Activated CD4-positive, CD25-positive, alpha-beta regulatory T cell treated with anti-CD3 and anti-CD28 coated beads, Interleukin-2, amount 50 U/mL, for 72 hours (primary cell): Measurements from ENCODE around the gene ARPC2.
"Not testable (repeated sequence)": the region's sequence is repeated elsewhere in the genome, so short reads cannot be mapped to it uniquely, and the experiment has no call there.

ENCODE experiments used
- DNase-seq: peaks from one replicate; pipeline ENCODE4 v3.0.0; 2021

The ARPC2 gene

GRCh38 chr2:218216674-218217359, at the start of gene ARPC2:
Gene ARPC2, plus strand, starts transcription at chr2:218217189. Its CDS starts 282 bp downstream, at chr2:218217471.
- DNase-seq = peak; percentile 97

- no peak for DNase-seq
Measured at GRCh38 chr2:218168016-218168415, 49.0 kb upstream of the ARPC2 start.

- DNase-seq = peak; percentile 64
Measured at GRCh38 chr2:218168635-218169462, 48.1 kb upstream of the ARPC2 start.

- no peak for DNase-seq
Measured at GRCh38 chr2:218169757-218170546, 47.0 kb upstream of the ARPC2 start.

DNA sequence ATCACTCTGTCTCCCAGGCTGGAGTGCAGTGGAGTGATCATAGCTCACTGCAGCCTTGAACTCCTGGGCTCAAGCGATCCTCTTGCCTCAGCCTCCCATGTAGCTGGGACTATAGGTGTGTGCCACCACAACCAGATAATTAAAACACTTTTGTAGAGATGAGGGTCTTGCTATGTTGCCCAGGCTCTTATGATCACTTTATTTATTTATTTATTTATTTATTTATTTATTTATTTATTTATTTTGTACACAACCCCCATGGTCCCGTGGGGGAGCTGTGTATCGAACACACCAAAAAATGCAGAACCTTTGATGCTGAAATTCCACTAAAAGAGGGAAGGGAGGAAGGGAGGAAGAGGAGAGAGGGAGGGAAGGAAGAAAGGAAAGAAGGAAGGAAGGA, 45.2 kb upstream of the ARPC2 start:
- DNase-seq = not testable (repeated sequence)

DNA sequence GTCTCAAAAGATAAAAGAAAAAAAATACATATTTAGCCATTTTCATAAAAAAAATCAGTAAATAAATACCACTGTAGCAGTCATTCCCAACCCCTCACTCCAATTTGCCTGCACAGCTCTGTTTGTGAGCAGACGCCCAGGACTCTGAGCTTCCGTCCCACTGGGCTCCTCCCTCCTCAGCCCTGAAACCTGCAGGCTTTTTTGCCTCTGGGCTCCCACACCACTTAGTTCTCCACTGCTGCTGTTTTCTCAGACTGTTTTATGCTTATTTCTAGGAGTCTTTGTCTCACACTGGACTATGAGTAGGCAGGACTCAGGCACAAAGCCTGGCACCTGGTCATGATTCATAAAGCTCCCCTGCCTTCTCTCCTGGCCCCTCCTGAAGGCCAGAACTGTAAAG, 44.1 kb upstream of the ARPC2 start:
- no peak for DNase-seq

GRCh38 chr2:218179782-218180181, 37.2 kb upstream of the ARPC2 start:
- DNase-seq = no peak

DNA sequence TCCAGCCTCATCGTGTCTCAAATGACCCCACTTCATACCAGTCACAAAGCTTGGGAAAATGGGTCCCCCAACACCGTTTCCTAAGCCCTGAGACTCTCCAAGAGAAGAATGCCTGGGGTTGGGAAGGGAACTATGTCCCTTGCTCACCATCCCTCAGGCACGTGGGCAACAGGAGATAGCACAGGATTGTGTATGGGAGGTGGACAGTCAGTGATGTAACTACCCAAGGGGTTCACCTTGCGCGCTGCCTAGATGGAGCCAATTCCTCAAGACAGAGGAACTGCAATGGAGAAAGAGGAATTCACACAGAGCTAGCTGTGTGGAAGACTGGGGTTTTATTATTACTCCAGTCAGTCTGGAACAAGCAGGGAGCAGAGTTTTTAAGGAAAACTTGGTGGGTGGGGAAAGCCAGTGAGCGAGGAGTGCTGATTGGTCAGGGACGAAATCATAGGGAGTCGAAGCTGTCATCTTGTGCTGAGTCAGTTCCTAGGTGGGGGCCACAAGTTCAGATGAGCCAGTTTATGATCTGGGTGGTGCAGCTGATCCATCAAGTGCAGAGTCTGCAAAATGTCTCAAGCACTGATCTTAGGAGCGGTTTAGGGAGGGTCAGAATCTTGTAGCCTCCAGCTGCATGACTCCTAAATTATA, 36.4 kb upstream of the ARPC2 start:
- DNase-seq = no peak

DNA sequence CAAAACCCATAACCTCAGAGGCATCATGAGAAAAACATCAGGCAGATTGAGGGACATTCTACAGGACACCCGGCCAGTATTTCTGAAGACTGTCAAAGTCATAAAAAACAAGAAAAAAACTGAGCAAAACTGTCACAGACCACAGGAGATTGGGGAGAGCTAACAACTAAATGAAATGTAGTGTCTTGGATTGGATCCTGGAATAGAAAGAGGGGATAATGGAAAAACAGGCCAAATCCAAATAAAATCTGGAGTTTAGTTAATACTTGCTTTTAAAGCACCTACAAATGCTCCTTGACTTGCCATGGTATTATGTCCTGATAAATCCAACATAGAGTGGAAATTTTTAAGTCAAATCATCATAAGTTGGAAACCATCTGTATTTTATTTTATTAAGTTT, 32.7 kb upstream of the ARPC2 start:
- no peak for DNase-seq

GRCh38 chr2:218186355-218186766, 30.6 kb upstream of the ARPC2 start:
- peak; percentile 60 for DNase-seq

DNA sequence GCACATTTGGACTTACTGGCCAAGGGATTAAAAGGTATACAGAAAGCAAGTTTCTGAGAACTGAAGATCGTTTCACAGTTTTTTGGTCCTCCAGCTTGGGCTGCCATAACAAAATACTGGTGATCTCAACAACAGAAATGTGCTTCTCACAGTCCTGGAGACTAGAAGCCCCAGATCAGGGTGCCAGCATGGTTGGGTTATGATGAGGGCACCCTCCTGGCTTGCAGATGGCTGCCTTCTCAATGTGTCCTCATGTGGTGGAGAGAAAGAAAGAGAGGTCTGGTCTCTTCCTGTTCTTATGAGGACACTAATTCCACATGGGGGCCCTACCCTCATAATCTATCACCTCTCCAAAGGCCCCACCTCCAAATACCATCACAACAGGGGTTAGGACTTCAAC, 30.1 kb upstream of the ARPC2 start:
- no peak for DNase-seq

- no peak for DNase-seq
Measured at GRCh38 chr2:218187296-218188015, 29.5 kb upstream of the ARPC2 start.

GRCh38 chr2:218188528-218188927, 28.5 kb upstream of the ARPC2 start:
- no peak for DNase-seq

DNA sequence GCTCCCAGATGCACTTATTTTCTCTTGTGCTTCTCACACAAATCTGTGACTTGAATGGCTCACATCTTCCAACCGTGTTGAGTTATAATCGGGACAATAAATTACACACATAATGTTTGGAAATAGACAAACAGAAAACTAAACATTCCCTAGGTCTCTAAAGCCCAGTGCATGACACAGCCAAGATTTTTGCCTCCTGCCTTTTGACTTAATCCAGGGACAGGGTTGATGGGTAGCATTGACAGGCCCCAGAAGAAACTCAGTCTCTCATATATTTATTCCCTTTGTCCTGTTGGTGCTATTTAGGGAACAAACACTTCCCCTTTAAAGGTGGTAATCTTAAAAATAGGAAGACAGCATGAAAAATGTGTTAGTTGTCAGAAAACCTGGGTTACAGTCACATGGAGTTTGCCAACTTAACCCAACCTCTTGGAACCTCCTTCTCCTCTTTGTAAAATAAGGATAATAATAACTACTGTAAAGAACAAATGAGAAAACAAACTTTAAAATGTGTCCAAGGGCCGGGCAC, 24.0 kb upstream of the ARPC2 start:
- DNase-seq = no peak

DNA sequence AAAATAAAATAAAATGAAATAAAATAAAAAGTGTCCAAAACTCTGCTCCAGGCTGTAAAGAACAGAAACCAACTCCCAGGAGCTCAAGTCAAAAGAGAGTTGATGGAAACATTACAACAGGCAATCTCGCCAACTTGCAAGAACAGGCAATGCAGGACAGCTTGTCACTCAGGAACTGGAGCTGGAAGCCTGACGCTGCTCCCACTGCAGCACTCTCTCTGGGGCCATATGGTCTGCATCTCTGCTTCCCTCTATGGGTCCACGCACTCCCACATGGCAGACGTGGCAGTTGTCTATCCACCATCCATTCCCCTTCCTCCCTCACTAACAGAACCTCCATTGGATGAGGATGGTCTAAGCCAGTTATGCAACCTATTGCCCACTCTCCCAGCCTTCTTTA, 23.3 kb upstream of the ARPC2 start:
- no peak for DNase-seq

GRCh38 chr2:218194880-218195279, 22.1 kb upstream of the ARPC2 start:
- no peak for DNase-seq

- DNase-seq = no peak
Measured at GRCh38 chr2:218196974-218197373, 20.0 kb upstream of the ARPC2 start.

DNA sequence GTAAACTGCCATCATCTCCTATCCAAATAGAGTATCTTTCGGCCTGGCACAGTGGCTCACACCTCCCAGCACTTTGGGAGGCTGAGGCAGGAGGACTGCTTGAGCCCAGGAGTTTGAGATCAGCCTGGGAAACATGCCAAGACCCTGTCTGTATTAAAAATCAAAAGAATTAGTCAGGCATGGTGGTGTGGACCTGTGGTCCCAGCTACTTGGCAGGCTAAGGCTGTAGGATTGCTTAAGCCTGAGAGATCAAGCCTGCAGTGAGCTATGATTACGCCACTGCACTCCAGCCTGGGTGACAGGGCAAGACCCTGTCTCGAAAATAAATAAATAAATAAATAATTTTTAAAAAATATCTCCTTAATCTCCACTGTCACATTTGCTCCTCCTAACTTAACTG, 14.7 kb upstream of the ARPC2 start:
- DNase-seq = no peak

DNA sequence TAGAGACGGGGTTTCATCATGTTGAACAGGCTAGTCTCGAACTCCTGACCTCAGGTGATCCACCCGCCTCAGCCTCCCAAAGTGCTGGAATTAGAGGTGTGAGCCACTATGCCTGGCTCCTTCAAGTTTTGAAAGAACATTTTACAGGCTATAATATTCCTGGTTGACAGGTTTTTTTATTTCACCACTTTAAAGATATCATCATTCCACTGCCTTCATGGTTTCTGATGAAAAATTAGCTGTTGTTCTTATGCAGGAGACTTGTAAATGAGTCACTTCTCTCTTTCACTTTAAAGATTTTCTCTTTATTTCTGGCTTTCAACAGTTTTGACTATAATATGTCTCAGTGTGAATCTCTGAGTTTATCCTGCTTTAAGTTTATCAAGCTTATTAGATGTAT, 7.9 kb upstream of the ARPC2 start:
- DNase-seq = no peak

DNA sequence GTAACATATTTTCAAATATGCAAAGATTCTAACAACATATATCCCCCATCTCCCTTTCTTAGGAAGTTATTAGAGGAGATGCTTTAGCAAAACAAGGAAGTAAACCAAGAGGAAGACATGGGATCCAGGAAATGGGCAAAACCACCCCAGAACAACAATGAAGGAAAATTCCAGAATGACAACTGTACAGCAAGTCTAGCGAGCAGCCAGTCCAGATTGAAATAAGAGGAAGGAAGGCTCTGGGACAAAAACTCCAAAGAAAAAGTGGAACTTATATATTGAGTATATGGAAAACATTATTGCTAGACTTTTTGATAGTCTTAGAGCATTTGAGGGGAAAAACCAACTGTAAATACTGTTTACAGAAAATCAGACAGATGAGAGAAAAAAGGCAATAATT, 2.9 kb upstream of the ARPC2 start:
- DNase-seq = no peak

GRCh38 chr2:218216336-218216673, 684 bp upstream of the ARPC2 start:
- DNase-seq = no peak
